Measurements from ENCODE around the gene ACTN3. TPM values are rescaled to one million over a fixed set of nuclear protein-coding genes. Genes with fewer than 3 reads are reported as not detected.
A peak's percentile ranks its signal among the peaks of the same experiment; 100 is the strongest.
"Not testable (repeated sequence)": the region's sequence is repeated elsewhere in the genome, so short reads cannot be mapped to it uniquely, and the experiment has no call there.

The ACTN3 gene
- polyA plus RNA-seq, 3 donors: not detected

- no peaks in the 10 kb centered on the region for H3K9me3 Mint-ChIP-seq
- no peak for DNase-seq
- no peaks in the 10 kb centered on the region for H3K79me2 ChIP-seq (ENCODE audit: insufficient read depth, low read length)
- no peaks in the 10 kb centered on the region for H3K27me3 Mint-ChIP-seq (ENCODE audit: low read depth in 3 of 3)
- H3K9me3 ChIP-seq (replicated peaks in 1 of 2; ENCODE audit: control insufficient read depth in 1 of 2, insufficient read depth in 1 of 2, low read length in 2 of 2): no peaks in the 10 kb centered on the region
- peaks cover 37% of the 10 kb centered on the region for H3K4me1 Mint-ChIP-seq
- H3K36me3 ChIP-seq (replicated peaks in 1 of 2; ENCODE audit: control insufficient read depth in 1 of 2, insufficient read depth in 2 of 2, low read length in 2 of 2): peaks cover 31 to 45% of the 10 kb centered on the region in 2 donors
- no peak overlapping the region for H3K4me2 ChIP-seq (replicated peaks; ENCODE audit: extremely low read depth, low read length, poor library complexity, severe bottlenecking)
- 53% methylated on average over 4 of the region's 5 CpGs for WGBS (ENCODE audit: insufficient coverage)
- peaks cover 38 to 55% of the 10 kb centered on the region in 2 donors for H3K36me3 Mint-ChIP-seq
- intact Hi-C loops (cut with micrococcal nuclease): no loop called here
- H3K27me3 ChIP-seq (ENCODE audit: control insufficient read depth in 2 of 2, insufficient read depth in 2 of 2, low read length in 2 of 2): no peaks in the 10 kb centered on the region
- H3K9ac ChIP-seq (ENCODE audit: insufficient read depth, low read length, poor library complexity, severe bottlenecking): no peak overlapping the region
- no peak overlapping the region for H3K4me3 Mint-ChIP-seq
- H3K4me3 ChIP-seq (replicated peaks in 1 of 3; ENCODE audit: low read depth in 2 of 3, low read length in 3 of 3): no peak overlapping the region
- no peak for TF ChIP-seq CTCF (IDR thresholded peaks at IDR 0.05)
- H4K20me1 ChIP-seq (ENCODE audit: insufficient read depth, low read length): no peaks in the 10 kb centered on the region
- no peak overlapping the region for H3K27ac ChIP-seq (ENCODE audit: low read depth in 1 of 2, low read length in 2 of 2)
- H2AFZ ChIP-seq (ENCODE audit: insufficient read depth, low read depth, low read length, poor library complexity, severe bottlenecking): no peak overlapping the region
- H3K4me1 ChIP-seq (ENCODE audit: control insufficient read depth in 1 of 2, insufficient read depth in 2 of 2, low read length in 2 of 2): peaks cover 32 to 38% of the 10 kb centered on the region in 2 donors
- H3K27ac Mint-ChIP-seq: peak overlapping the region in 1 of 7 donors; percentile 1
These were observed 57.5 kb downstream of the ACTN3 start for GRCh38 chr11:66604155-66604554.

- H3K27me3 ChIP-seq (ENCODE audit: control insufficient read depth in 2 of 2, insufficient read depth in 2 of 2, low read length in 2 of 2); H3K27ac Mint-ChIP-seq; H3K27me3 Mint-ChIP-seq (ENCODE audit: low read depth in 3 of 3); H3K9me3 Mint-ChIP-seq; H2AFZ ChIP-seq (ENCODE audit: insufficient read depth, low read depth, low read length, poor library complexity, severe bottlenecking); H3K4me3 Mint-ChIP-seq; DNase-seq; H3K9me3 ChIP-seq (replicated peaks in 1 of 2; ENCODE audit: control insufficient read depth in 1 of 2, insufficient read depth in 1 of 2, low read length in 2 of 2); H3K9ac ChIP-seq (ENCODE audit: insufficient read depth, low read length, poor library complexity, severe bottlenecking); H3K4me3 ChIP-seq (replicated peaks in 1 of 3; ENCODE audit: low read depth in 2 of 3, low read length in 3 of 3); intact Hi-C loops (cut with micrococcal nuclease); H3K27ac ChIP-seq (ENCODE audit: low read depth in 1 of 2, low read length in 2 of 2); H3K4me2 ChIP-seq (replicated peaks; ENCODE audit: extremely low read depth, low read length, poor library complexity, severe bottlenecking); H3K79me2 ChIP-seq (ENCODE audit: insufficient read depth, low read length); H4K20me1 ChIP-seq (ENCODE audit: insufficient read depth, low read length): not testable (repeated sequence)
- Mint-ChIP-seq H3K4me1 (peaks cover 17% of the 10 kb centered on the region), H3K36me3 (peaks cover 33 to 43% of the 10 kb centered on the region in 2 donors)
- no CpG with 5 or more reads among the region's 3 CpGs for WGBS (ENCODE audit: insufficient coverage)
- Histone ChIP-seq H3K36me3 (replicated peaks in 1 of 2; ENCODE audit: control insufficient read depth in 1 of 2, insufficient read depth in 2 of 2, low read length in 2 of 2) (peaks cover 25 to 38% of the 10 kb centered on the region in 2 donors), H3K4me1 (ENCODE audit: control insufficient read depth in 1 of 2, insufficient read depth in 2 of 2, low read length in 2 of 2) (peaks cover 11 to 17% of the 10 kb centered on the region in 2 donors)
These were observed 59.9 kb downstream of the ACTN3 start for GRCh38 chr11:66606608-66607007.
